SK-N-SH (cell line): ENCODE data around the gene PNKD.

Source experiments
- CTCF ChIP-seq: fragments of 200-600 bp; sonication (generic); IDR thresholded peaks from 2 replicates; pipeline ENCODE4 v1.6.1; 2017; ENCODE audit warnings: antibody characterized with exemption, mild to moderate bottlenecking, moderate library complexity
- FOXM1 ChIP-seq: IDR thresholded peaks from 2 replicates; pipeline ENCODE4 v1.4.0; 2012; ENCODE audit warnings: low read depth, mild to moderate bottlenecking
- RXRA ChIP-seq: IDR thresholded peaks from 2 replicates; pipeline ENCODE4 v1.4.0; 2012; ENCODE audit warnings: low read depth, mild to moderate bottlenecking, borderline replicate concordance

GRCh38 chr2:218332920-218333645 lies 62.8 kb downstream of the PNKD start:
- TF ChIP-seq CTCF (no peak), FOXM1 (no peak), RXRA (no peak)
